Skeletal muscle satellite cell (primary cell): ENCODE measurements around the gene MEIS3.

ENCODE experiments used
- H3K27me3 ChIP-seq: 2 replicates; pipeline ENCODE4 v1.7.0; 2013; ENCODE audit warnings: low read length; ENCODE audit not compliant: control insufficient read depth, insufficient read depth
- H3K36me3 ChIP-seq: 2 replicates; pipeline ENCODE4 v1.7.0; 2013; ENCODE audit warnings: mild to moderate bottlenecking, control low read depth, low read length; ENCODE audit not compliant: insufficient read depth
- H3K4me1 ChIP-seq: 2 replicates; pipeline ENCODE4 v1.7.0; 2013; ENCODE audit warnings: low read length; ENCODE audit not compliant: control insufficient read depth, insufficient read depth
- H3K4me2 ChIP-seq: 2 replicates; pipeline ENCODE4 v1.7.0; 2013; ENCODE audit warnings: mild to moderate bottlenecking, low read length
- H3K4me3 ChIP-seq: 2 replicates; pipeline ENCODE4 v1.7.0; 2013; ENCODE audit warnings: low read length
- H3K9ac ChIP-seq: 2 replicates; pipeline ENCODE4 v1.7.0; 2013; ENCODE audit warnings: mild to moderate bottlenecking, low read depth, low read length, moderate library complexity
- H3K9me3 ChIP-seq: replicated peaks from 2 replicates; pipeline ENCODE4 v1.7.0; 2013; ENCODE audit warnings: mild to moderate bottlenecking, control low read depth, low read length

Gene MEIS3

GRCh38 chr19:47447470-47448359 is 28.4 kb upstream of the MEIS3 start:
- no peaks in the 10 kb centered on the region for H3K36me3 ChIP-seq
- no peak overlapping the region for H3K9ac ChIP-seq
- H3K9me3 ChIP-seq, result no peaks in the 10 kb centered on the region
- peaks cover 9% of the 10 kb centered on the region for H3K4me1 ChIP-seq
- peak overlapping the region; percentile 59 for H3K4me2 ChIP-seq
- no peak overlapping the region for H3K4me3 ChIP-seq
- H3K27me3 ChIP-seq, result peaks cover 79% of the 10 kb centered on the region

- Histone ChIP-seq H3K4me1 (peaks cover 9% of the 10 kb centered on the region), H3K9me3 (no peaks in the 10 kb centered on the region), H3K9ac (no peak overlapping the region), H3K36me3 (no peaks in the 10 kb centered on the region), H3K4me3 (no peak overlapping the region), H3K27me3 (peaks cover 83% of the 10 kb centered on the region), H3K4me2 (peak overlapping the region; percentile 15)
Observed at GRCh38 chr19:47446534-47447469, 27.5 kb upstream of the MEIS3 start.

- peaks cover 81% of the 10 kb centered on the region for H3K27me3 ChIP-seq
- H3K4me2 ChIP-seq, result peak overlapping the region; percentile 38
- no peaks in the 10 kb centered on the region for H3K36me3 ChIP-seq
- H3K9ac ChIP-seq, result no peak overlapping the region
- H3K4me1 ChIP-seq, result peaks cover 9% of the 10 kb centered on the region
- no peaks in the 10 kb centered on the region for H3K9me3 ChIP-seq
- H3K4me3 ChIP-seq, result no peak overlapping the region
Observed at GRCh38 chr19:47445937-47446402, 26.6 kb upstream of the MEIS3 start.

- peaks cover 84% of the 10 kb centered on the region for H3K27me3 ChIP-seq
- H3K9ac ChIP-seq, result no peak overlapping the region
- H3K36me3 ChIP-seq, result no peaks in the 10 kb centered on the region
- no peak overlapping the region for H3K4me3 ChIP-seq
- H3K9me3 ChIP-seq, result no peaks in the 10 kb centered on the region
- H3K4me2 ChIP-seq, result peak overlapping the region; percentile 38
- H3K4me1 ChIP-seq, result peaks cover 9% of the 10 kb centered on the region
Observed at GRCh38 chr19:47445527-47445926, 26.2 kb upstream of the MEIS3 start.

- H3K4me2 ChIP-seq, result no peak overlapping the region
- no peaks in the 10 kb centered on the region for H3K9me3 ChIP-seq
- peaks cover 77% of the 10 kb centered on the region for H3K27me3 ChIP-seq
- no peaks in the 10 kb centered on the region for H3K36me3 ChIP-seq
- H3K9ac ChIP-seq, result no peak overlapping the region
- peaks cover 9% of the 10 kb centered on the region for H3K4me1 ChIP-seq
- H3K4me3 ChIP-seq, result no peak overlapping the region
Observed at GRCh38 chr19:47444388-47444821, 25.1 kb upstream of the MEIS3 start.

- Histone ChIP-seq H3K27me3 (peaks cover 66% of the 10 kb centered on the region), H3K36me3 (no peaks in the 10 kb centered on the region), H3K9me3 (no peaks in the 10 kb centered on the region), H3K4me1 (peaks cover 9% of the 10 kb centered on the region), H3K4me2 (no peak overlapping the region), H3K4me3 (no peak overlapping the region), H3K9ac (no peak overlapping the region)
Observed at GRCh38 chr19:47443331-47443730, 24.0 kb upstream of the MEIS3 start.

- no peak overlapping the region for H3K9ac ChIP-seq
- H3K4me2 ChIP-seq, result no peak overlapping the region
- no peaks in the 10 kb centered on the region for H3K36me3 ChIP-seq
- H3K27me3 ChIP-seq, result peaks cover 33% of the 10 kb centered on the region
- H3K9me3 ChIP-seq, result no peaks in the 10 kb centered on the region
- no peak overlapping the region for H3K4me3 ChIP-seq
- no peaks in the 10 kb centered on the region for H3K4me1 ChIP-seq
Observed at GRCh38 chr19:47438793-47439220, 19.5 kb upstream of the MEIS3 start.

GRCh38 chr19:47437500-47437899 is 18.2 kb upstream of the MEIS3 start:
- no peaks in the 10 kb centered on the region for H3K9me3 ChIP-seq
- H3K27me3 ChIP-seq, result peaks cover 23% of the 10 kb centered on the region
- no peak overlapping the region for H3K4me2 ChIP-seq
- H3K4me1 ChIP-seq, result no peaks in the 10 kb centered on the region
- H3K4me3 ChIP-seq, result no peak overlapping the region
- H3K9ac ChIP-seq, result no peak overlapping the region
- H3K36me3 ChIP-seq, result no peaks in the 10 kb centered on the region

- Histone ChIP-seq H3K36me3 (no peaks in the 10 kb centered on the region), H3K9ac (no peak overlapping the region), H3K4me2 (no peak overlapping the region), H3K4me1 (no peaks in the 10 kb centered on the region), H3K4me3 (no peak overlapping the region), H3K9me3 (no peaks in the 10 kb centered on the region), H3K27me3 (peaks cover 17% of the 10 kb centered on the region)
Observed at GRCh38 chr19:47436712-47437401, 17.5 kb upstream of the MEIS3 start.

- H3K4me1 ChIP-seq, result no peaks in the 10 kb centered on the region
- H3K9me3 ChIP-seq, result no peaks in the 10 kb centered on the region
- H3K9ac ChIP-seq, result no peak overlapping the region
- no peaks in the 10 kb centered on the region for H3K36me3 ChIP-seq
- no peak overlapping the region for H3K4me3 ChIP-seq
- H3K27me3 ChIP-seq, result peaks cover 12% of the 10 kb centered on the region
- H3K4me2 ChIP-seq, result no peak overlapping the region
Observed at GRCh38 chr19:47435883-47436417, 16.6 kb upstream of the MEIS3 start.

GRCh38 chr19:47435196-47435595 is 15.9 kb upstream of the MEIS3 start:
- peaks cover 14% of the 10 kb centered on the region for H3K27me3 ChIP-seq

More at GRCh38 chr19:47435196-47435595, 15.9 kb upstream of the MEIS3 start:
- H3K4me1 ChIP-seq, result peaks cover 4% of the 10 kb centered on the region
- H3K9me3 ChIP-seq, result no peaks in the 10 kb centered on the region
- no peak overlapping the region for H3K4me3 ChIP-seq
- H3K9ac ChIP-seq, result no peak overlapping the region
- H3K36me3 ChIP-seq, result no peaks in the 10 kb centered on the region
- H3K4me2 ChIP-seq, result no peak overlapping the region
